ENCODE results near the gene MRPL47.
"Not testable (repeated sequence)": the region's sequence is repeated elsewhere in the genome, so short reads cannot be mapped to it uniquely, and the experiment has no call there.

Gene MRPL47

DNA sequence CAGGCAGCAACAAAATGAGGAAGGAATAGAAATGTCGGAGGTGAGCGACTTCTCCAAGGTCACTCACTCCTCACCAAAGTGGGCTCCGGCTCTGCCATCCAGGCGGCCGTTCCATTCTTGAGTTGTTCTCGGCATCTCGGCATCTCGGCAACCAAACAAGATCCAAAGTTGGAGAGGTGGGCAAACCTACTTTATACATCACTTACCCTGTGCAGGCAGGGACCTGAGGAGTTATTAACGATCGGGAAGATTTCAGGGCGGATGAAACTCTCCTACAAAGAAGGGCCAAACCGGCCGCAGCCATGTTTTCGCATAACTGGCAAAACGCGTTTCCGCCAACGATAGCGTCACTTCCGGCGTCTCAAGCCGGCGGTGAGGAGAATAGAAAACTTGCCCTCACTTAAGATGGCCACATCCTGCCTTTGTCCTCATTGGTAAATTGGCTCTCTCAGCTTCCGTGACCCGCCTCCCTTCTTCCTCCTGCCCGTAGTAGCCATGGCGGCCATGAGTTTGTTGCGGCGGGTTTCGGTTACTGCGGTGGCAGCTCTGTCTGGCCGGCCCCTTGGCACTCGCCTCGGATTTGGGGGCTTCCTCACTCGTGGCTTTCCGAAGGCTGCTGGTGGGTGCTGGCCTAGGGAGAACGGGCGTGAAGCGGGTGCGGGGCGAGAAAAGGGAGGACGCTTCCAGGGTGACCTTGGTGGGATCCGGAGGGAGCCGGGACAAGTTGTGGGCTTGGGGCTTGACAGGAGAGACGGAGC, at the start of gene MRPL47, which contains the start of gene NDUFB5:
Gene MRPL47 (minus strand): TSS at position 318 of the 758 bp plus-strand sequence. CDS start 14 bp downstream, at position 304.
Gene NDUFB5 (plus strand): TSS at position 474 of the 758 bp plus-strand sequence. CDS start 22 bp downstream, at position 496.
- peak; percentile 95 for DNase-seq

- peak; percentile 58 for DNase-seq
These were observed 48.8 kb upstream of the MRPL47 start for GRCh38 chr3:179653096-179653797.

GRCh38 chr3:179652447-179653095, 48.1 kb upstream of the MRPL47 start, which contains the start of gene USP13:
TSS of gene USP13 (plus strand) at chr3:179653040. CDS start at chr3:179653226, 186 bp downstream.
- peak; percentile 69 for DNase-seq

DNA sequence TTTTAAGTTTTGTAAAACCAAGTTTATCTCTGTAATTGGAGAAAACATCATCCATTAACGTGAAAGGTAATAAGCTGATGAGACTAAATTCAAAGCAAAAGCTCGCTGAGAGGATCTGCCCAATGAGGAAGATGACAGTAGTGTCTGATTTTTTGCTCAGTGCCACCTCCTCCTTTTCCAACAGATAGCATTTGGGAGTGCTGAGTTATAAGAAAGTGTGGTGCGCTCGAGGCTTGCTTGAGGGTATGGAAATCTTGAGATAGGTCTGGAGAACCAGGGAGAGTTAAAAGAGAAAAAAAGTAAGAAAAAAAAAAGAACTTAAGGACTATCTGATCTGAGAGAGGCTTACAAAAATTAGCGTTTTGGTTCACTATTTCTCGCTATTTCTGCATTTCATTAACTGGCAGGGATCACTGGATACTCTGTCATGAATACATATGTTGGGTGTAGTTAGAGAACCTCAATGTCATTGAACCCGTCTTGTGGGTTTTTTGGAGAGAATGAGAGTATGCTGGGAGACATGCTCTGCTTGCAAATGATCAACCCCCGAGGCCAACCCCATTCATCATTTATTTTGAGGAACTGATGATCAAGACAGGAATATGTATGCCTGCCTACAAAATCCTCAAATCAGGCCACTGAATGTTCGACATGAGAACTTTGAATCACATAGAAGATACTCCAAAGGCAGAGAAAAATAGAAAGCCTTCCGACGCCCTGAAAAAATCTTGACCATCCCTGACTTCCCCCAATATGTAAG, 47.4 kb upstream of the MRPL47 start:
- DNase-seq, result no peak

GRCh38 chr3:179646177-179646576, 41.7 kb upstream of the MRPL47 start:
- DNase-seq, result no peak

GRCh38 chr3:179643837-179644236, 39.4 kb upstream of the MRPL47 start:
- DNase-seq, result not testable (repeated sequence)

DNA sequence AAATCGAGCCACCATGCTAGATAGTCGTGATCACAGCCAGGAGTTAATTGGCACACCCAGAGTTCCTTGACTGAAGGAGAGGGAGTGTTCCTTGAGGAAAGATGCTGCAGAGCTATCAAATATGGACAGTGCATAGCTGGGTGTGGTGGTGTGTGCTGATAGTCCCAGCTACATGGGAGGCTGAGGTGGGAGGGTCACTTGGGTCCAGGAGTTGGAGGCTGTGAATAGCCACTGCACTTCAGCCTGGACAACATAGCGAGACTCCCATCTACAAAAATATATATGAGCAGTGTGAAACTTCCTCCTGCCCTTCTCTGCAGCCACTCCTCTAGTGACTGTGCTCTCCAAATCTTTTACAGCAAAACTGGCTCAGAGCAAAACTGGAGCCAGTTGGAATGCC, 38.4 kb upstream of the MRPL47 start:
- DNase-seq, result no peak

DNA sequence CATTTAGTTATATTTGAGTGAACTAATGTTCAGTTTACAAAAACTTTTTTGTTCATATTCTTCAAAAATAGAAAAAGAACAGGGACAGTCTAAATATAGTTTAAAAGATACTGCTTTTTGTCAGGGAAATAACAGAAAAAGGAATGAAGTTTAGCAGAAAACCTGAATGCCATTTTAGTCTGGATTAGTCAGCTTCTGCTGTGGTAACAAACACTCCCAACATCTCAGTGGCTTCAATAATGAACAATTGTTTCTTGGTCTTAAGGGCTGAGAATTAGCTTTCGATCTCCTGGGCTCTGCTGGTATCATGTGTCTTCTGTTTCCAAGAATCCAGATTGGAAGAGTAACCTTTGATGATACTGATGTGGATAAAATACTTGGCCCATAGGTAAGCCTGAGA, 36.0 kb upstream of the MRPL47 start:
- no peak for DNase-seq

GRCh38 chr3:179630753-179631451, 26.5 kb upstream of the MRPL47 start:
- DNase-seq, result no peak

- DNase-seq, result no peak
These were observed 20.0 kb upstream of the MRPL47 start for GRCh38 chr3:179624451-179624850.

DNA sequence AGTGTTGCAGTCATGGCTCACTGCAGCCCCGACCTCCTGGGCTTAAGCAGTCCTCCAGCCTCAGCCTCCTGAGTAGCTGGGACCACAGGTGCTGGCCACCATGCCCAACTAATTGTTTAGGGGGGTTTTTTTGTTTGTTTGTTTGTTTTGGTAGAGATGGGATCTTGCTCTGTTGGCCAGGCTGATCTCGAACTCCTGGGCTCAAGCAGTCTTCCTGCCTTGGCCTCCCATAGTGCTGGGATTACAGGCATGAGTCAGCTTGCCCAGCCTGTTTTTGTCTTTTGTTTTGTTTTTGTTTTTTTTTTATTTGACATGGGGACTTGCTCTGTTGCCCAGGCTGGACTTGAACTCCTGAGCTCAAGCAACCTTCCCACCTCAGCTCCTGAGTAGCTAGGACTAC, 17.6 kb upstream of the MRPL47 start:
- DNase-seq, result no peak

DNA sequence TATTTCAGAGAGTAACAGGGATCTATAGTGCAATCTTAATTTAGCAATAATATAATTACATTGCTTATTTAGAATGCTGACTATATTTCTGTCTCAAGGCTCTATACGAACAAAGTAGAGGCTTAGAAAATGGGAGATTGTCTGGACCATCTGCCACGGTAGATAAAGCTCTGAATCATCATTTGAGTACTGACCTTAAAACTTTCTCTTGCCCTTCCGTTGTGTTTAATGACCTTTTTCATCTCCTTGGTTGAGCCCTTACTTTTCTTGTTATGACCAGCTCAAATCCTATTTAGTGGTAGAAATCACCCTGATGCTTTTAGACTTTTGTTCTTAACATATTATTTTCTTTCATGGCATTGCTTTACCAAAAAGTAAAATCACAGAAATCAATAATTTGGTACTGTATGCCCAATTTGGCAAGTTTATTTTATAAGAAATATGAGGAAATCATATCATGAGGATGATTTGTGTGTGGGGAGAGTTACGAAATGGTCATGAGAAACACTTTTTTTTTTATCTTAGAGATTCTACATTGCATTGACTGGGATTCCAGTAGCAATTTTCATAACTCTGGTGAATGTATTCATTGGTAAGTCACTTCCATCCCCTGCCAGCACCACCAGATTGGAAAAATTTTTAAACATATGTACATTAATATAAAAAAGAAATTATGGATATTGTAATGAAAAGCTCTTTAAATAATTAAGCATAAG, 11.2 kb upstream of the MRPL47 start:
- no peak for DNase-seq

- DNase-seq, result no peak
These were observed 9.4 kb upstream of the MRPL47 start for GRCh38 chr3:179613807-179614206.

- no peak for DNase-seq
These were observed 5.6 kb upstream of the MRPL47 start for GRCh38 chr3:179610066-179610465.

- peak; percentile 48 for DNase-seq
These were observed 4.7 kb upstream of the MRPL47 start for GRCh38 chr3:179608931-179609720.

GRCh38 chr3:179606534-179607085, 2.2 kb upstream of the MRPL47 start:
- DNase-seq, result no peak

DNA sequence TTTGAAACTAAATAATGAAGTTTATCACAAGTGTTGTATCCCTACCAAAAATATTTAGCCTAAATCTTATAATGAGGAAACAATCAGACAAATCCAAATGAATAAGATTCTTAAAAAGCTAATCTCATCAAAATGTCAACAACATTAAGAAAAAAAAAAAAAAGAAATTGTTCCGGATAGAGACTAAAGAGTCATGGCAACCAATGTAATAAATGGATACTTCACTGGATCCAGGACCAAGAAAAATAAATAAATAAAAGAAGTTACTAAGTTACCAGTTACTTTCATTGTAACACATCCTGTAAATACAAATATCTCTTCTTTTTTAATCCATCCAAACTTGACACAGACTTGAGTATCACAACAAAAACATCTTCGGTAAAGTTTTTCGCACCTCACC, 607 bp downstream of the MRPL47 start:
- DNase-seq, result no peak

GRCh38 chr3:179603321-179603720, 1.1 kb downstream of the MRPL47 start:
- no peak for DNase-seq

DNA sequence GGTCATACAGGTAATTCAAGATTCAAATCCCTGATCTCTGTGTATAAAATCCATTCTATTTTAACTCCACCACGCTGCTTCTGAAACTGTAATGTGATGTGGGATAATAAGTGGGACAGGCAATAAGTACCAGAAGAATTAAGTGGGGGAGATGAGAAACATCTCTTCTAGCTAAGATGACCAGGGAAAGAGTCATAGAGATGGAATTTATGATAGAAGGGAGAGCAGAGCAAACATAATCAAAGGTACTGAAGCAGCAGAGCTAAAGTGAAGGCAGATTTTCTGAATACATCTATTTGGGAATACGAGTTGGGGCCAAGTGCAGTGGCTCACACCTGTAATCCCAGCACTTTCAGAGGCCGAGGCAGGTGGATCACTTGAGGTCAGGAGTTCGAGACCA, 4.9 kb downstream of the MRPL47 start:
- no peak for DNase-seq

- DNase-seq, result no peak
These were observed 13.1 kb downstream of the MRPL47 start for GRCh38 chr3:179591313-179591712.
